Fibroblast of upper back skin (primary cell): ENCODE results near the gene GABRE.
A peak's percentile ranks its signal among the peaks of the same experiment; 100 is the strongest.
"Not testable (repeated sequence)": the region's sequence is repeated elsewhere in the genome, so short reads cannot be mapped to it uniquely, and the experiment has no call there.

Experiments used
- DNase-seq: peaks from one replicate; pipeline ENCODE4 v3.0.0-alpha.2; 2013

Gene GABRE

GRCh38 chrX:151962034-151962433, 12.4 kb downstream of the GABRE start:
- DNase-seq = no peak

DNA sequence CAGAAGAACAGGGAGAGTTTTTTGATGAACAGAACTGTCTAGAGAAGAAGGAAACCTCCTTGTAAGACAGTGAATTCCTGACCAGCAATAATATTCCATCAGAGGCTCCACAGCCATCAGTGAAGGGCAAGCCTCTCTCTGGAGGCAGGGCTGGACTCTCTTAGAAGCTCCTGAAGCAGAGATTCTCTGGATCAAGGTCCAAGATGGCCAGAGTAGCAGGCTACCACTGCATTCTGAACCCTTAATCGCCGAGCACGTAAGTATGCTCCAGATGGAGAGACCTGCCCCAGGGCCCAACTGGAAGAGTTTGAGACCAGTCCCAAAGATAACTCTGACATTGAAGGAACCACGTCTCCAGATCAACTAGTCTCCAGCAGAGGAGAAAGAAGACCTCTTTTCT, 16.4 kb downstream of the GABRE start:
- no peak for DNase-seq

DNA sequence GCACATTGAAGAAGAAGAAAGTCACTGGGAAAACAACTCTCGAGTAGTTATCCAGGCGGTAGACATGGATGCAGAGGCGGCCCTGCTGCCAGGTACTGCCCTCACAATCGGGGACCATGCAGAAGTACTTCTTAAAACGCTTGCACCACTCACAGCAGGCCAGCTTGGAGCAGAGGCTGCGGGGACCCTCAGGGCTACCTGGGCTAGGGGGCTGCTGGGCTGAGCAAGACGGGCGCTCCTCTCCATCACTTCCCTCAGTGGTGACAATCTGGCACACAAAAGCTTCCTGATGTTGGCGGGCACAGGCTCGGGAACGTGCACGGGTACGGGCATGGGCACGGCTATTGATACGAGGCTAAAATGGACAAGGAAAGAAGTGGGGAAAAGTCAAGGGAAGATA, 19.7 kb downstream of the GABRE start:
- no peak for DNase-seq

DNA sequence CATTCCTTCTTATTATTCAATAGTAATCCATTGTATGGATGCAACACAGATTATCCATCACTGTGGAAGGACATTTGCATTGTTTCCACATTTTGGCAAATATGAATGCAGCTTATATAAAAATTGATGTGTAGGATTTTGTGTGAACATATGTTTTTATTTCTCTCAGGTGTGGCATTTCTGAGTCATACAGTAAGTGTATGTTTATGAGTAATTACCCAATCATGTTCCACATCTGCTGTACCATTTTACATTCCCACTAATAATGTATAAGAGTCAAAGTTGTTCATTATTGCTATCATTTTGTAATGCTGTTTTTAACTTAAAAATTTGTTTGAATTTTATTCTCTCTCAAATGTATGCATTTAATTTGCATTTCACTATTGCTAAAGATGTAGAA, 36.3 kb downstream of the GABRE start:
- no peak for DNase-seq

GRCh38 chrX:151935358-151935757, 39.1 kb downstream of the GABRE start:
- DNase-seq = no peak

DNA sequence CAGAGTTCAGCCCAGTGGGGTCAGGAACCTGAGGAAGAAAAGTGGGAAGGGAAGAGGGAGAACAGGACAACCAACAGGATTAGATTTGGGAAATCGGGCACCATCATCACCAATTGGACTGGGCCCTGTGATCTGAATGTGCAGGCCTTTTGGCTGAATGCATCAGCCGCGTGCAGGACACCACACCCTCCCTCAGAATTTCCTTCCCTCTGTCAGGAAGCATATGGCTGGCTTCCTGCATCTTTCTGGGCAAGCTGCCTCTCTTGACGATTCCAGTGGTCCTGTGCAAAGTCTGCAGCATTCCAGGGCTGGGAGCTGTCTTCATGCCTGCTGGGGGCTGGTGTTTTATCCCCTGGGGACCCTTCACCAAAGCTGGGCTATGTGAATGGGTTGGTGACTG, 45.4 kb downstream of the GABRE start:
- DNase-seq = peak; percentile 24

GRCh38 chrX:151923648-151924047, 50.8 kb downstream of the GABRE start:
- DNase-seq = no peak

- DNase-seq = no peak
Observed at GRCh38 chrX:151922692-151923091, 51.8 kb downstream of the GABRE start.

DNA sequence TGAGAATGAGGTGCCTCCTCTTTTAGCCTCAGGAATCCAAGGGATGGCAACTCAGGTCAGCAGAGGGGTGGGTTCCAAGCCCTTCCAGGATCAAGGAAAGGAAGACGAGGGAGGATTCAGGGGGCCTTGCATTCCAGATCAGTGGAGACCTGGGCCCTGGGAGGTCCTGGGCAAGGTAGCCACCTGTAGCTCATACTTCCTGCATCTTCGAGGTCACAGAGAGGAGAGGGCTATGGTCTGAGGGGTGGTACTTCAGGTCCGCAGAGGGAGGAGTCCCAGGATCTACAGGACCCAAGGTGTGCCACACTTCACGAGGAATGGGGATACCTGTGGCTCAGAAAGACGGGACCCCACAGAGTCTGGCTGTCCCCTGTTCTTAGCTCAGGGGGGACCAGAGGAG, 52.6 kb downstream of the GABRE start:
- no peak for DNase-seq

GRCh38 chrX:151921292-151921691, 53.2 kb downstream of the GABRE start:
- no peak for DNase-seq

- no peak for DNase-seq
Observed at GRCh38 chrX:151920530-151920929, 53.9 kb downstream of the GABRE start.

DNA sequence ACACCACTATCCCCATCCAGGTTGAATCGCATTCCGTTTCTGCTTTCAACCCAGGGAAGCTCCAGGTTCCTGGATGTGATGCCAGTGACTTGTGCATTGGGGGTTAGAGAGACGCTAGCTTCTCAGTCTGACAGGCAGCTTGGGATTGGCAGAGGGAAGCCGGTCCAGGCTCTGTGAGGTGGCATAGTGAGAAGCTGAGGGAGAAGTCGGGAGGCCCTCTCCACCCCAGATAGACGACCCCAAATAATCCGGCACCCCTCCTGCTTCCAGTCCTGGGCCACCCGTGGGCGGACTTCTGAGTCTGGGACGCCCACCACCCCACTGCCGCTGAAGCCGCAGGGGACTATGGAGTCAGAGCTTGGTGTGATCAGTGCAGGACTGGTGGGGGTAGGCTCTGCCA, 54.4 kb downstream of the GABRE start:
- DNase-seq = no peak

DNA sequence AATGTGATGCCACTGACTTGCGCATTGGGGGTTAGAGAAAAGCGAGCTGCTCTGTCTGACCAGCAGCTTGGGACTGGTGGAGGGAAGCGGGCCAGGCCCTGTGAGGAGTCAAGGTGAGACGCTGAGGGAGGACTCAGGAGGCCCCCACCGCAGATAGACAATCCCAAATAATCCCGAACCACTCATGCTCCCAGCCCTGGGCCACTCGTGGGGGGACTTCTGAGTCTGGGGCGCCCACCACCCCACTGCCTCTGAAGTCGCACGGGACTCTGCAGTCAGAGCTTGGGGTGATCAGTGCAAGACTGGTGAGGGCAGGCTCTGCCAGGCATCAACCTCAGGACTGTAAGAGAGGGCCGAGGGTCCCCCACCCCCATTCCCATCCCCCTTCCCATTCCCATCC, 54.9 kb downstream of the GABRE start:
- no peak for DNase-seq

- DNase-seq = not testable (repeated sequence)
Observed at GRCh38 chrX:151918736-151919135, 55.7 kb downstream of the GABRE start.

DNA sequence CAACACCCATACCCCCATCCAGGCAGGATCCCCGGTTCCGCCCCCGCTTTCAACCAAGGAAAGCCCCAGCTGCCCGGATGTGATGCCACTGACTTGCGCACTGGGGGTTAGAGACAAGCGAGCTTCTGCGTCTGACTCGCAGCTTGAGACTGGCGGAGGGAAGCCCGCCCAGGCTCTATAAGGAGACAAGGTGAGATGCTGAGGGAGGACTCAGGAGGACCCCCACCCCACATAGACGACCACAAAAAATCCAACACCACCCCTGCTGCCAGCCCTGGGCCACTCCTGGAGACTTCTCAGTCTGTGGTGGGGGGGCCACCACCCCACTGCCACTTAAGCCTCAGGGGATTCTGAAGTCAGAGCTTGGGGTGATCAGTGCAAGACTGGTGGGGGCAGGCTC, 61.7 kb downstream of the GABRE start, which contains the start of gene MAGEA4:
MAGEA4 (plus strand) TSS at position 110 of the 400 bp plus-strand sequence. CDS start 10,776 bp downstream, outside the sequence.
- no peak for DNase-seq

DNA sequence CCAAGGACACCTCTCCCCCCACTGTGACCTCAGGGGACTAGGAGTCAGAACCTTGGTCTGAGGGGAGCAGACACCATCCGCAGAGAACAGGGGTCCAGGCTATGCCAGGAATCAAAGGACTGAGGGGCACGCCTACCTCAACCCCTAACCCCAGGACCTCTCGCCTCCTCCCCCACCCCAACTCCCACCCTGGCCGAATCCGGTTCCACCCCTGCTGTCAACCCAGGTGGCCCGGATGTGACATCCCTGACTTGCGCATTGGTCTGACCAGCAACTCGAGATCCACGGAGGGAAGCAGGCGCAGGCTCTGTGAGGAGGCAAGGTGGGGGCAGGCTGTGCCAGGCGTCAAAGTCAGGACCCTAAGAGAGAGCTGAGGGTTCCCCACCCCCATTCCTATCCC, 62.3 kb downstream of the GABRE start:
- no peak for DNase-seq

DNA sequence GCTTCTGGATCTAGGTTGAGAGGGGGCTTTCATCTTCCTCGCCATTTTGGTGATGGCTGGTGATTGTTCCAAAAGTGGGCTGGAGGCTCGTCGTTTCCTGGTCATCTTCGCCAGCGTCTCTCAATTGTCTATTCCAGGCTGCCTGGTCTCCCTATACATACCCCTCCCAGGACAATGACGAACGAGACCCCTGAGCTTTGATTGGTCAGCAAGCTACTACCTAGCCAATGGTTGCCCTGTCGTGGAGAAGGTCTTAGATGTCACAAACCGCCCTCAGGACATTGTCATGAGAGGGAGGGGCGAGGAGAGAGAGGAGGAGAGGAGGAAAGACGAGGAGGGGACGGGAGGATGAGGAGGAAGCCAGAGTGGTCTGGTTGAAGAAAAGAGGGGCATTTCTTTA, 69.5 kb downstream of the GABRE start:
- no peak for DNase-seq
